PC-9 (cell line): ENCODE data around the gene BCAT1. TPM values are rescaled to one million over a fixed set of nuclear protein-coding genes. Genes with fewer than 3 reads are reported as not detected.
"Not testable (repeated sequence)": the region's sequence is repeated elsewhere in the genome, so short reads cannot be mapped to it uniquely, and the experiment has no call there.

Experiments
- BruUV-seq: library from RNA; stranded (reverse); fragments of 400-500 nt; replicated peaks from 2 replicates; lab custom pipeline; 2021; lab: Mats Ljungman, UMichigan
- CTCF ChIA-PET: fragments of 300-600 bp; sonication (Branson Sonifier 250); formaldehyde crosslinking; loops from one replicate; lab custom pipeline; 2022; ENCODE audit warnings: antibody characterized with exemption; lab: Charles Lee
- POLR2A ChIA-PET: fragments of 300-600 bp; sonication (Branson Sonifier 250); formaldehyde crosslinking; loops from one replicate; lab custom pipeline; 2022; ENCODE audit warnings: antibody characterized with exemption; ENCODE audit not compliant: unreplicated experiment; lab: Charles Lee
- DNase-seq, 2 experiments: peaks; one replicate each; pipeline versions ENCODE4 v3.0.0 to v3.0.0-alpha.2; 2015 to 2022; ENCODE audit warnings: mixed read lengths in 1 of 2
- H2AFZ ChIP-seq: fragments of 200-600 bp; sonication (generic); 2 replicates; pipeline ENCODE4 v1.8.1; 2017; ENCODE audit warnings: antibody characterized with exemption
- H3F3A ChIP-seq: fragments of 200-600 bp; sonication (generic); 2 replicates; pipeline ENCODE4 v1.8.1; 2017; ENCODE audit warnings: antibody characterized with exemption, mild to moderate bottlenecking, low read depth; ENCODE audit not compliant: insufficient read depth
- H3K27ac ChIP-seq: fragments of 200-600 bp; sonication (generic); 2 replicates; pipeline ENCODE4 v1.6.1; 2016; ENCODE audit warnings: mixed run types
- H3K27me3 ChIP-seq: fragments of 200-600 bp; sonication (generic); 2 replicates; pipeline ENCODE4 v1.6.1; 2016; ENCODE audit warnings: low read depth, mixed run types; ENCODE audit not compliant: insufficient read depth
- H3K36me3 ChIP-seq: fragments of 200-600 bp; sonication (generic); 2 replicates; pipeline ENCODE4 v1.6.1; 2016; ENCODE audit warnings: low read depth, mixed run types
- H3K4me1 ChIP-seq: fragments of 200-600 bp; sonication (generic); replicated peaks from 2 replicates; pipeline ENCODE4 v1.6.1; 2016; ENCODE audit warnings: mixed run types; ENCODE audit not compliant: insufficient read depth
- H3K4me2 ChIP-seq: fragments of 200-600 bp; sonication (generic); 2 replicates; pipeline ENCODE4 v1.6.1; 2017; ENCODE audit warnings: mixed run types
- H3K4me3 ChIP-seq: fragments of 200-600 bp; sonication (generic); 2 replicates; pipeline ENCODE4 v1.6.1; 2016; ENCODE audit warnings: mixed run types
- H3K79me2 ChIP-seq: fragments of 200-600 bp; sonication (generic); 2 replicates; pipeline ENCODE4 v1.6.1; 2017; ENCODE audit warnings: low read depth, mixed run types
- H3K9me2 ChIP-seq: fragments of 200-600 bp; sonication (generic); 2 replicates; pipeline ENCODE4 v1.8.1; 2017; ENCODE audit warnings: mild to moderate bottlenecking; ENCODE audit not compliant: insufficient read depth
- H3K9me3 ChIP-seq: fragments of 200-600 bp; sonication (generic); 2 replicates; pipeline ENCODE4 v1.8.1; 2016; ENCODE audit warnings: low read depth; ENCODE audit not compliant: insufficient read depth
- H4K20me1 ChIP-seq: fragments of 200-600 bp; sonication (generic); 2 replicates; pipeline ENCODE4 v1.8.1; 2017; ENCODE audit not compliant: insufficient read depth
- EZH2 ChIP-seq: fragments of 200-600 bp; sonication (generic); IDR thresholded peaks from 2 replicates; pipeline ENCODE4 v1.8.0; 2017; ENCODE audit warnings: antibody characterized with exemption, low read depth
- intact Hi-C: fragments of 100-400 bp; cut with micrococcal nuclease; formaldehyde crosslinking; loops from one replicate; pipeline ENCODE4 v1.10.0; 2022; ENCODE audit not compliant: unreplicated experiment
- total RNA-seq: library from RNA; stranded (reverse); gene quantifications from 2 replicates; pipeline ENCODE4 v1.2.3, GENCODE V29; 2021
- TF ChIP-seq, protein P1 (sequence below): fragments of 200-600 bp; sonication (generic); conservative IDR thresholded peaks from 2 replicates; pipeline ENCODE4 v1.6.1; 2017; ENCODE audit warnings: mixed run types, antibody characterized with exemption, mild to moderate bottlenecking, moderate library complexity

The BCAT1 gene
- total RNA-seq, 1 experiment from 2014 or later: 78.6 TPM

DNA sequence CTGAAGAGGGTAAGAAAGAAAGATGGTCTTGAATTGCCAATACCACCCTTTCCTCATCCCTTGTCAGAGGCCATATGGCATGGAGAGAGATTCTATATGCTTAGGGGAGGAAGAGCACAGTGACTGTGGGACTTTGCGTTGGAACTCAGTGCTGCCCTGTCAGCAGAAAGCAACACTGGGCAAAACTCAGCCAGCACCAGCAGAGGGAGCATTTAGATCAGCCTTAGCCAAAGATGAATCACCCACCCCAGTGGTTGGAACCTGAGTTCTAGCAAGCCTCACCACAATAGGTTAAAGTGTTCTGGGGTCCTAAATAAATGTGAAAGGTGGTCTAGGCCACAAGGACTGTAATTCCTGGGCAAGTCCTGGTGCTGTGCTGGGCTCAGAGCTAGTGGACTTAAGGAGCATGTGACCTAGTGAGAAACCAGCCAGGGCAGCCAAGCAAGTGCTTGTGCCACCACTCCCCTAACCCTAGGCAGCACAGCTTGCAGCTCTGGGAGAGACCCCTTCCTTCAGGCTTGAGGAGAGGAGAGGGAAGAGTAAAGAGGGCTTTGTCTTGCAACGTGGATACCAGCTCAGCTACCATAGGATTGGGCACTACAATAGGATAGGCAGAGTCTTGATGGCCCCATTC, 11.4 kb upstream of the BCAT1 start:
- H3K4me3 ChIP-seq: no peak overlapping the region
- BruUV-seq: no TSS peak
- ChIA-PET POLR2A (no interaction called here), CTCF (interaction anchor here (0.7 kb wide), 1 partner anchor 728 kb away, joined by 4 read pairs; no protein-coding TSS in a partner anchor)
- no peak overlapping the region for H3K4me2 ChIP-seq
- H3K79me2 ChIP-seq: no peaks in the 10 kb centered on the region
- peak in 1 of 2 experiments; percentile 29 for DNase-seq
- no peaks in the 10 kb centered on the region for H4K20me1 ChIP-seq
- no peak overlapping the region for H3K27ac ChIP-seq
- no peaks in the 10 kb centered on the region for H3K9me2 ChIP-seq
- H3K4me1 ChIP-seq: no peaks in the 10 kb centered on the region
- intact Hi-C loops: no loop called here
- no peak overlapping the region for H2AFZ ChIP-seq
- no peaks in the 10 kb centered on the region for H3K36me3 ChIP-seq
- H3F3A ChIP-seq: no peaks in the 10 kb centered on the region
- TF ChIP-seq, protein P1, sequence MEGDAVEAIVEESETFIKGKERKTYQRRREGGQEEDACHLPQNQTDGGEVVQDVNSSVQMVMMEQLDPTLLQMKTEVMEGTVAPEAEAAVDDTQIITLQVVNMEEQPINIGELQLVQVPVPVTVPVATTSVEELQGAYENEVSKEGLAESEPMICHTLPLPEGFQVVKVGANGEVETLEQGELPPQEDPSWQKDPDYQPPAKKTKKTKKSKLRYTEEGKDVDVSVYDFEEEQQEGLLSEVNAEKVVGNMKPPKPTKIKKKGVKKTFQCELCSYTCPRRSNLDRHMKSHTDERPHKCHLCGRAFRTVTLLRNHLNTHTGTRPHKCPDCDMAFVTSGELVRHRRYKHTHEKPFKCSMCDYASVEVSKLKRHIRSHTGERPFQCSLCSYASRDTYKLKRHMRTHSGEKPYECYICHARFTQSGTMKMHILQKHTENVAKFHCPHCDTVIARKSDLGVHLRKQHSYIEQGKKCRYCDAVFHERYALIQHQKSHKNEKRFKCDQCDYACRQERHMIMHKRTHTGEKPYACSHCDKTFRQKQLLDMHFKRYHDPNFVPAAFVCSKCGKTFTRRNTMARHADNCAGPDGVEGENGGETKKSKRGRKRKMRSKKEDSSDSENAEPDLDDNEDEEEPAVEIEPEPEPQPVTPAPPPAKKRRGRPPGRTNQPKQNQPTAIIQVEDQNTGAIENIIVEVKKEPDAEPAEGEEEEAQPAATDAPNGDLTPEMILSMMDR: peak; percentile 70
- no peak for TF ChIP-seq EZH2
- no peaks in the 10 kb centered on the region for H3K27me3 ChIP-seq
- no peaks in the 10 kb centered on the region for H3K9me3 ChIP-seq

DNA sequence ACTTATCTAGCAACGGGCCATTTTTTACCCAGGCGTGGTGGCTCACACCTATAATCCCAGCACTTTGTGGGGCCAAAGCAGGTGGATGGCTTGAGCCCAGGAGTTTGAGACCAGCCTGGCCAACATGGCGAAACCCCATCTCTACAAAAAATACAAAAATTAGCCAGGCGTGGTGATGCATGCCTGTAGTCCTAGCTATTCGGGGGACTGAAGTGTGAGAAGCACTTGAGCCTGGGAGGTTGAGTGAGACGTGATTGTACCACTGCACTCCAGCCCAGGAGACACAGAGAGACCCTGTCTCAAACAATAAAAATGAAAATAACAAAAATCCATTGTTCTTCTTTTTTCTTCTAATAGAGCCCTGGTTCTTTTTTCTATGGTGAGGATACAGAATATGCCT, 7.5 kb upstream of the BCAT1 start:
- H4K20me1 ChIP-seq, POLR2A ChIA-PET, H3K9me2 ChIP-seq, DNase-seq, H3K4me3 ChIP-seq, H3K9me3 ChIP-seq, H2AFZ ChIP-seq, H3K27me3 ChIP-seq, BruUV-seq, H3K27ac ChIP-seq, H3K4me2 ChIP-seq, H3F3A ChIP-seq, H3K79me2 ChIP-seq, CTCF ChIA-PET, H3K4me1 ChIP-seq, H3K36me3 ChIP-seq, intact Hi-C loops: not testable (repeated sequence)

DNA sequence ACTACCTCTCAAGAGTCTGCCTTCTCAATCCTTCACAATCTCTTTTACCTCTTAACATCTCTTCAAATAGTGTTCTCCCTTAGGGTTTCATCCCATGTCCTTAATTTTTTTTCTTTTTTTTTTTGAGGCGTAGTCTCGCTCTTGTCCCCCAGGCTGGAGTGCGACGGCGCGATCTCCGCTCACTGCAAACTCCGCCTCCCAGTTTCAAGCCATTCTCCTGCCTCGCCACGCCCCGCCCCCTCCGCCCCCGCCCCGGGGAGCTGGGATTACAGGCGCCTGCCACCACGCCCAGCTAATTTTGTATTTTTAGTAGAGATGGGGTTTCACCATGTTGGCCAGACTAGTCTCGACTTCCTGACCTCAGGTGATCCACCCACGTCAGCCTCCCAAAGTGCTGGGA, 7.0 kb upstream of the BCAT1 start:
- Histone ChIP-seq H2AFZ (no peak overlapping the region), H3K9me3 (no peaks in the 10 kb centered on the region), H3K36me3 (no peaks in the 10 kb centered on the region), H4K20me1 (no peaks in the 10 kb centered on the region), H3K4me2 (no peak overlapping the region), H3K79me2 (no peaks in the 10 kb centered on the region), H3K9me2 (no peaks in the 10 kb centered on the region), H3K27me3 (no peaks in the 10 kb centered on the region), H3F3A (no peaks in the 10 kb centered on the region), H3K4me1 (no peaks in the 10 kb centered on the region), H3K27ac (no peak overlapping the region), H3K4me3 (no peak overlapping the region)
- ChIA-PET CTCF (no interaction called here), POLR2A (no interaction called here)
- no peak for DNase-seq
- BruUV-seq: no TSS peak
- intact Hi-C loops: no loop called here
- no peak for TF ChIP-seq EZH2
- TF ChIP-seq, protein P1: no peak

DNA sequence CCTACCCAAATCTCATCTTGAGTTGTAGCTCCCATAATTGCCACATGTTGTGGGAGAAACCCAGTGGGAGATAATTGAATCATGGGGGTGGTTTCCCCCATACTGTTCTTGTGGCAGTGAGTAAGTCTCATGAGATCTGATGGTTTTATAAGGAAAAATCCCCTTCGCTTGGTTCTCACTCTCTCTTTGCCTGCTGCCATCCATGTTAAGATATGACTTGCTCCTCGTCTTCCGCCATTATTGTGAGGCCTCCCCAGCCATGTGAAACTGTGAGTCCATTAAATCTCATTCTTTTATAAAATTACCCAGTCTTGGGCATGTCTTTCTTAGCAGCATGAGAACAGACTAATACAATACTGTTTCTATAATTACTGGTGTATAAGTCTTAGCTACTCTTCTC, 6.5 kb upstream of the BCAT1 start:
- BruUV-seq: no TSS peak
- Histone ChIP-seq H4K20me1 (no peaks in the 10 kb centered on the region), H3K36me3 (no peaks in the 10 kb centered on the region), H3K9me3 (no peaks in the 10 kb centered on the region), H3K4me2 (no peak overlapping the region), H2AFZ (no peak overlapping the region), H3K9me2 (no peaks in the 10 kb centered on the region), H3K27me3 (no peaks in the 10 kb centered on the region), H3K4me1 (no peaks in the 10 kb centered on the region), H3K27ac (no peak overlapping the region), H3K79me2 (no peaks in the 10 kb centered on the region), H3K4me3 (no peak overlapping the region), H3F3A (no peaks in the 10 kb centered on the region)
- TF ChIP-seq, protein P1: no peak
- TF ChIP-seq EZH2: no peak
- intact Hi-C loops: no loop called here
- POLR2A ChIA-PET: no interaction called here
- CTCF ChIA-PET: no interaction called here
- DNase-seq: no peak
